SHP77 (cell line): ENCODE results near the gene MUC5AC.

Source experiments
- DNase-seq, 2 experiments: peaks; one replicate each; lab custom pipeline; 2025; lab: John Stamatoyannopoulos, UW

Gene MUC5AC

DNA sequence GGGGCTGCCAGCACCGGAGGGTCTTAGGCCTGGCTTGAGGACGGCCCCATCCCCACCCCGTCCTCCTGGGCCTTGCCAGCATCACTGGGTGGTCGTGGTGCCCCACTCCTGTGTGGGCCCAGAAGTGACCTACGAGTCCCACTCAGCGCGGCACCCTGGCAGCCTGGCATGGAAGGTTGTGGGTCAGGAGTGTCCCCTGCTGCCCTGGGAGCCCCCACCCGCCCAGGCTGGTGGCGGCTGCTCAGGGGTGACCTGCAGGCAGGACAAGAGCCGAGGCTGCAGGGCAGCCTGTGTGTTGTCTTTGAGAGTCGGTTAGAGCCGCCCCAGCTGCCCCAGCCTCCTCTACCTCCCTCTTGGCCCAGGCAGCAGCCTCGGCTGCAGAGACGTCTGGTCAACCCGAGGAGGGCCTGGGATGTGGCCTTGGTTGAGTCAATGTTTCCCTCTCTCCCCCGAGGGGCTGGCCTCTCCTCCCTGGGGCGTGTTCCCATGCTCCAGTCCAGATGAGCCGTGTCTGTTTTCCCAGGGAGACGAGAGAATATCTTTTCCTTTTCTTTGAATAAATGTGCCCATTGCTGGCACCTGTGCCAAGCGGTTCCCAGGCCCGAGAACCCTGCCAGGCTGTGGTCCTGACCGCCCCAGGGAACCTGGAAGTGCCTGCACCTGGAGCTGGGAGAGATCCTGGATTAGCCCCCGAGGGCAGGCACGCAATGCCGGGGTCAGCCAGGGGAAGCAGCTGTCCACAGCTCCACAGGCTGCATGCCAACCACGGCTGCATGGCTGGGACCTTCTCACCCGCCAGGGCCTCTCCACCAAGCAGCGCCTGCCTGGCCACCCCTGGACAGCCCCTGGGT is 35.7 kb upstream of the MUC5AC start:
- DNase-seq = no peak

DNA sequence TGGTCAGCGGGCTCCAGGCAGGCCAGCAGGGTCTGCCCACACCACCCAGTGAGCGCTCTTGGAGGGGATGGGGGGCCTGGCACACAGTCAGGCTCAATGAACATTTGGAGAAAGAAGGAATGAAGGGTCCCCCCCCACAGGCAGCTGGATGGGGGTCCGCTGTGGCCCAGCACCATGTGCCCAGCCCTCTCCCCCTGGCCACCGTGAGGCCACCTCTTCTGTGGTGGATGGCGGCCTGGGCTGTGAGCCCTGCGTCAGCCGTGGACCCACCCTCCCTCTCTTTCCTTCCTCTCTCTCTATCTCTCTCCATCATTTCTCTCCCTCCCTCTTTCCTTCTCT is 35.1 kb upstream of the MUC5AC start:
- no peak for DNase-seq

DNA sequence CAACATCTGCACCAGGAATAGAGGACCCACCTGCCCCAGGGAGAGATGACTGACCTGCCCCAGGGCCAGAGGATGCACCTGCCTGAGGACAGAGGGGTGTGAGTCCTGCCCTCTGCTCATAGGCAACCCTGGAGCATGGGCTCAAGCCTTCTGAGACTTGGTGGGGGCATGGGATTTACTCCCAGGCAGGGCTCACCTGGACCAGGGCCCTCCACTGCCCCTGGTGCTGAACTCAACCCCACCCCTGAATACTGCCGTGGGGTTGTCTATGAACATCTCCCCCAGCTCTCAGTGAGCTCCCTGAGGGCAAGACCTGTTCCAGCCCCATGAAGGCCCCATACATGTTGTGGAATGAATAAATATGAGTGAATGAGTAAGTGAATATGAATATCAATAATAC is 33.8 kb upstream of the MUC5AC start:
- no peak for DNase-seq

DNA sequence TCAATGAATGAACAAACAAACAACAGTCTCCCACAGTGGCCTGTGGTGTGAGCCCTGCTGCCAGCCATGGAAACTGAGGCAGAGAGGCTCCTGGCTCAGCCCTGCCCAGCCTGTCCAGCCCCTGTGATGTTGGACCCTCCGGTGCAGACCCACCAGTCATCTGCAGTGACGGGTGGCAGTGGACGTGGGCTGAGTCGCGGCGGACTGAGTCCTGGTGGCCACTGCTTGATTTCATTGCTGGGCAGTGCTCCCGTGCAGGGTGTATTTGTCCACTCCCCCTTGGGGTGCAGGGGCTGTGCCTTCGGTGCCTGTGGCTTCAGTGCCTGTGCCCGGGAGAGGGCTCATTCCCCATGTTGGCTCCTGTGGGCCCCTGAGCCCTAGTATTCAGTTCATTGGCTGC is 31.9 kb upstream of the MUC5AC start:
- DNase-seq = no peak

DNA sequence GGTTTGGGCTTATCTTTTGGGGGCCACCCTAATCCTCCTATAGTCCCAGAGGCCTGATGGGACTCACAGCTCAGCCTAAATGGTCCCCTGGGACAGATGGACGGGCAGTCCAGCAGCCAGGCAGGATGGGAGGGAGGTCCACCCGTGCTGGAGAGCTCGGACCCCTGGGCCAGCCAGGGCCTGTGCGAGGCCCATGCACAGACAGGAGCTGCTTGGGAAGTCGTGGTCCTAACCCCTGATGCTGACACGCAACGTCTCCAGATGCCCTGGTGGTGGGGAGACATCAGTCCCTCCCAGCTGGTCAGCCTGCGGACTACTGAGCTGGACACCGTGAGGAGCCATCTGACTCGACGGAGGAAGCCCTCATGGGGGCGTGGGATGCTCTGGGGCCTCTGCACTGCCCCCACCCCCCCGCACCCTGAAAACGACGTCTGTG is 31.2 kb upstream of the MUC5AC start:
- no peak for DNase-seq

DNA sequence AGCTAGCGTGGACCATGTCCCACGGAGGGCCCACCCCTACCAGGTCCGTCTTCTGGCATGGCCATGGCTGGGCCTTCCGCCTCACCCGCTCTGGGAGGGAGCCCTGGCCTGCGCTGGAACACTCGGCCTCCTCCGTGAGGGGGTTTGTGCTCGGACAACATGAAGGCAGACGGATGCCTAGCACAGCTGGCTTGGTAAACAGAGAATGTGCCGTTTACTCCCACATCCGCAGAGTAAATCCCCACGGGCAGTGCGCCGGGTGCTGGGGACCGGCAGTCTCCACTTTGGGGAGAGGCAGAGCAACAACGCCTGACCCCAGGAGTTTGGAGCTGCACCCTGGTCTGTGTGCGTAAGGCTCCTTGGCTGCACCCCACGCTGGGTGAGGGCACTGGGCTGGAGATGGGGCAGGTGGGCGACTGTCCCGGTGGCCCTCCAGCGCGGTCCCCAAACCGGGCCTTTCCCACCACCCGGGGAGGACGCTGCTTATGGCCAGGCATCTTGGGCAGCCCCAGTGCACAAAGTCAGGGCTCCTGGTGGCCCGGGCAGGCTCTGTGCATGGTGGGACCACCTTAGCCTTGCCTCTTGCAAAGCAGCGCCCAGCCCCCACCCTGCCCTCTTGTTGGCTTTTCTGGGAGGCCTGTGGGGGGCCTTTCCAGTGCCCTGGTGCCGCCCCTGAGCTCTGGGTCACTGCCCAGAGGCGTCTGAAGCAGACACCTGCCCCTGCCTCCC is 30.7 kb upstream of the MUC5AC start:
- DNase-seq = no peak

DNA sequence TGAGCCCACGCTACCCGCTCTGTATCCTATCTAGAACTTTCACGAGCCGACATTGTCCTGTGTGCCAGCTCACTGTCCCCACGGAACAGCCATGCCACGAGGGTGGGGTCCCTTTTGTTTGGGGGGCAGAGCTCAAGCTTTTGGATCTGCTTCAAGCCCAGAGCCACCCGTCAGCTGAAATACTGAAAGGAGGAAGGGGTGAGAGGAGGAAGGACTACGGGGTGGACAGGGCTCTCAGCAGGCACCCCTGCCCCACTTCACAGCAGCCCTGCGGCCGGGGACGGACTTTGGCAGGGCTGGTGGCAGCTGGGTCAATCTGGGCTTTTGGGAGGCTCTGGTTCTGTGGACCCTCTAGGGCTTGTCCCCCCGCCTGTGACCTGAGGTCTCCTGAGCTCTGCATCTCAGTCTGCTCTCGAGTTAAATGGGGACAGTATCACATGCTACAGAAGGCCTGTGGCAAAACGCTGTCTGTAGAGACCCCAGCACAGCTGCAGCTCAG is 30.0 kb upstream of the MUC5AC start:
- DNase-seq = no peak

DNA sequence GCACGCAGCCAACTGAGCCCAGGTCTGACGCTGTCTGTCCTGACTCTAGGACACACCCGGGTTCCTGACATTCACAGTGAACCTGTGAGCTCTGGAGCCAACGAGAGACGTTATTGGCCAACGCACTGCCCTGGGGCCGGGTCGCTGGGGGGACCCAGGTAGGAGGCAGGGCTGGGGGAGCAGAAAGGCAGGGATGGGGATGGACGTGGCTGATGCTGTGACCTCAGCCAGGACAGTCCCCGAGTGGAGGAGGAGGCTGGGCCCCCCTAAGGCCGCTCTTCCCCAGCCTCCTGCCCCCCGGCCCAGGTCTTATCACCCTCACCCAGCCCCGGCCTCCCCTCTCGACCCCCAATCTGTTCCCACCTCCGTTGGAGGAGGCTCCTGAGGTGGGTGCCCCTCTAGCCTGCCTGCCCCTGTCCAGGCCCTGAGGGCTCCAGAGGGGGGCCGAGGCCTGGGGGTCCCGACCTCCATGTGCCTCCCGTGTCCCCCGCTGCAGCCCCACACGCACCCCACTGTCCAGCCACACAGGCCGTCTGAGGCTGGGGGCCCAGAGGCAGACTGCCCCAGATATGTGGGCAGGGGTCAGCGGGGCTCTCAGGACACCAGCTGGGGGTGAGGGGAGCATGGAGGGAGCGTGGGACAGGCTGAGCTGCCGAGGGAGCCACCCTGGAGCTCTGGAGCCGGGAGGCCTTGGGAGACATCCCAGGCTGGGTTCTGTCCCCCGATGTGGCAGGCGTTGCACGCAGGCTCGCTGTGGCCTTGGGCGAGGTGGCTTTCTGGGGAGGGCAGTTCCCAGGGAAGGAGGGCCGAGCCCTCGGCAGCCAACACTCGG is 29.2 kb upstream of the MUC5AC start:
- DNase-seq = no peak

DNA sequence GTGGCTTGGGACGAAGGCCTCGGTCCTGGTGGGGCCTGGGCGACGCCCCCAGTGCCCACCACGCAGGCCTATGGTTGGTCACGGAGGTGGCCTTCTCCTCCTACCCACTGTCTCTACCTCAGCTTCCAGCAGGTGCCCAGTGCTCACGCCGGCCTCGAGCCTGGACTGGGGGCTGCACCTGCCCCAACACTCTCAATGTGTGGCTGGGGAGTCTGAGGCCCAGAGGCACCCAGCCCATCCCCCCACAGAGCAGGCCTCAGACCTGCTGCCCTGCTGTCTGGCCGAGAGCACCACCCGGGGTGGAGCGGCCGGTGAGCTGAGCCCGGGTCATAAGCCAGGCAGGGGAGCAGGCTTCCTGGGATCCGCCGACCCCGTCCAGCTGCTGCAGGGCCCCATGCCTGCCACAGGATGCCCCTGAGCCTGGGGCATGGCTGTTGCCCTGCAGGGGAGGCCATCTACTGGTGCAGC is 28.6 kb upstream of the MUC5AC start:
- DNase-seq = no peak

DNA sequence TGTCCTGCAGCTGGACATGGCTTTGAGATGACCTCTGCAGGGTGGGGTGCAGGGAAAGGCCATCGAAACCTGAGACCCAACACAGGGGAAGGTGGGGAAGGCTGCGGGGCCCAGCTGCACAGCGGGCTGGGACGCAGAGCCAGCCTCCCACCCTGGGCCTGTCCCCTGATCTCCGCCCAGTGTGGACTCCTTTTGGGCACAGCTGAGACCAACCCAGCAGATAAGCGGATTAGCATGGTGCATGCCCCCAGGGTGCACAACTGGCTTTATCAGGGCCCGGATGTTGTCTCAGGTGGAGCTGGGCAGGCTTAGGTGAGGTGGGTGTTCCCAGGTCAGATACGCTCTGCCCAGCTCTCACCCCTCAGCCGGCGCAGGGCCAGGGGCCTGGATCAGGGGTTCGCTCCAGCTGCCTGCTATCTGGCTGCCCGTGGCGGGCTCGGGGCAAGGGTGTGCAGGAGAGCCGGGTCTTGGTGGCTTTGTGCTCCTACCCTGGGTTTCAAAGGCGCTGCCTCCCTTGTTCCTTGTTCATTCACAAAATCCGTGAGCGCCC is 28.1 kb upstream of the MUC5AC start:
- no peak for DNase-seq

DNA sequence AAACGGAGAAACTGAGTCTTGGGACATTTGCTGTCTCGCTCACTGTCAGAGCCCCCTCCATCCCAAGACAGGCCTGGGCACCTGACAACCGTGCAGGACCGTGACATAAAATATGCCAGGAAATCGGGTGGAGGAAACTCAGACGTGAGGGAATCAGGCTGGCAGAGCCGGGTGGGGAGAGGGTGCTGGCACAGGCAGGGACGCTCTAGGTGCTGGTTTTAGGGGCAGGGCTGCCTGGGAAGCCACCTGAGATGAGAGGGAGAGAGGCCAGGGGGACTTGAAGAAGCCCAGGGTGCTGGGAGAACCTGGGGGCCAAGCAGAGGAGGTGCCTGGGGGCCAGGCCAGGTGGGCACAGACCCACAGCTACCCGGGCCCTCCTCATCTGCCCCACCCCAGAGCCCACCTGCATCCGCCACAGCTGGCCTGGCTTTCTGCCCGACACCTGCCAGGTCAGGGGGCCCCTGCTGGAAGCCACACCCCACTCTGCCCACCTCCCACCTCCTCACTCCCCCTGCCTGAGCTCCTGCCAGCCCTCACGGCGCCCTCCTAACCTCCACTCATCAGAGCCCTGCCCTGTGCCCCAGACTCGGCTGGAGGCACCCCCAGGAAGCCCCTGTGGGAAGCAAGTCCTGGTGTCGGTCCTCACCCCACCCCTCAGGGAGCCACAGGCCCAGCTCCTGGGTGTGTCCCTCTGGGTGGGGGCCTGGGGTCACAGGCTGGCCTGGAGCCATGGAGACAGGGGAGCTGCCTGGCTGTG is 27.3 kb upstream of the MUC5AC start:
- no peak for DNase-seq

DNA sequence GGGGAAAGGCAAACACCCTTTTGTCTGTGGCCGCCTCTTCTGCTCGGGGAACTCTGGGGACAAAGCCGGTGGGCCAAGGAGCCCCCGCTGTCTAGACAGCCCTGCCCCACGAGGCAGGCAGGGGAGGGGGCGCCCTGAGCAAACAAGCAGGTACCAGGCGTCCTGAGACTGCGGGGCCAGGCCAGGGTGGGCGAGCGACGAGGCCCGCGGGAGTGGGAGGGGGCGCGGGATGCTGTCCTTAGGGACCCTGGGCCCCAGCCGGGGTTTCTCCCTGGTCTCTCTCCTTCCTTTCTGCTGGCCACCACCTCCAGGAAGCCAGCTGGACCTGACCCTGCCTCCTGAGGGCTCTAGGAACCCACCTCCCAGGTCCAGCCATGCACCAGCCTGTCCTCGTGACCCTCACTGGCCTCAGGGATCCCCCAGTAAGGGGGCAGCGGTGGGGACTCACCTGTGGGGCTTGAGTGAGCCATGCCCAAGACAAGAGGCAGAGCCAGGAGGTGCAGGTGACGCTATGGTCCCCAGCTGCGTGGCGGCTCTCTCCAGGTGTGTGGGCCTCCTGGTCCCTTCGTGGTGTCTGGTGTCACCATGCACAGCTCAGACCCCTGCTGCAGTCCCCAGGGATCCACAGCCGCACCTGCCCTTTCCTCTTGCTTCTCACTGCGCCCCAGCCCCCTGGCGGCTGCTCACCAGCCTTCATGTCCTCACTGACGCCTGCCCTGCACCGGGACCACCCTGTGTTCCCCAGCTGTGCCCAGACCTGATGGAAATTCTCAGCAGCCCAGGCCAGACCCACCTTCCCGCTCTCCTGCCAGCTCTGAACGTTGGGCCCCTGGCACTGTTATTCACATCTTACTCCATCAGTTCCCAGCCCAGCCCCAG is 26.5 kb upstream of the MUC5AC start:
- DNase-seq = peak in 1 of 2 experiments; percentile 8

DNA sequence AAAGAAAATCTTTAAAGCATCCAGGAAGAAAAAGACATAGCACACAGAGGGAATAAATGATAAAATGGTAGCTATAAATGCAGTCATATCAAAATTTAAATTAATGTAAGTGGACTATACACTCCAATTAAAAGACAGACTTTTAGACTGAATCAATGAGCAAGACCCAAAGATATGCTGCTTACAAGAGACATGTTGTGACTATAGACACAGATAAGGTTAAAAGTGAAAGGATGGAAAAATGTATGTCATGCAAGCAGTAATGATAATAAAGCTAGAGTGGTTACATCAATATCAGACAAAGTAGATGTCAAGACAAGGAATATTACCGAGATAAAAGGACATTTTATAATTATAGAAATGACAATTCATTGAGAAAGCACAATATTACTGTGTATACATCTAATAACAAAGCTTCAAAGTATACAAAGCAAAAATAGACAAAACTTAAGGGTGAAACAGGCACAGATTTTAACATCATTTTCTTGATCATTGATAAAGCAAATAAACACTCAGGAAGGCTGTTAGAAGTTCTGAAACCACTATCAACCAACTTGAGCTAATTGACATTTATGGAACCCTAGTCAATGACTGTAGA is 22.8 kb upstream of the MUC5AC start:
- DNase-seq = no peak

DNA sequence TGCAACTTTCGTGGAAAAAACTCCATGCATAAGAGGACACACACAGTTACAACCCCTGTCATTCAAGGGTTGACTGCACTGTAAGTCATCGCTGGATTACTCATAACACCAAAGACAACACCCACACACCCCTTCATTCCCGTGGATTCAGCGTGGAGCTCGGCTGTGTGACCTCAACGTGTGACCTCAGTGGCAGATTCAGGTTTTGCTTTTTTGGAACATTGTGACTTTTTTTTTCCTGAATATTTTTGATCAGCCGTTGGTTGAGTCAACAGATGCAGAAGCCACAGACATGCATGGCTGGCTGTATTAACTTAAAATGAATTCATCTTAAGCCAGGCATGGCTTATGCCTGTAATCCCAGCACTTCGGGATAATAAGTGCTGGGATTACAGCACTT is 19.7 kb upstream of the MUC5AC start:
- DNase-seq = no peak

DNA sequence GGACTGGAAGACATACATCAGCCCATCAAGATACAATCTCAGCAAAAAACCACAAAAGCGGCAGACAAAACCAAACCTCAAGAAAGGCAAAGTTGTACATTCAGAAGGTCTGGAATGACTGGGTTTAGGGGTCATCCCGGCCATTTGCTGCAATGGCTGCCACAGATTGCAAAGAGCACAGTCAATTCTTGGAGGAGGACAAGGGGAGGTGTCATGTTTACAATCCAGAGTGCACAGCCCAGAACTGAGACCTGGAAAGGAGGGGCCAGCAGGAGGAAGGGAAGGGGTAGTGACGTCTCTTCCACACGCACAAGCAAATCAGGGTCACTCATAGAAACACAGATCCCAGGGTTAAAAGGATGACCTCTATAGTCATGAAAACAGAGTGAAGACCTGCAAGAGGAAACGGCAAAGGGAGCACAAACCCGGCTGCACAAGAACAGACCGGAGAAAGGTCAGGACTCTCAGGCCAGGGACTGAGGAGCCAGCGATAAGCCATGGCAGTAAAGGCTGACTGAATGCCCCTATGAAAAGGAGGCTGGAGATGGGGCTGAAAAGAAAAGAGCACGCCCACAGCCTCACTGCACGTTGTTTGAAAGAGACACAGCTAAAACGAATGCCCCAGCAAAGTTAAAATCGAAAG is 18.2 kb upstream of the MUC5AC start:
- no peak for DNase-seq

DNA sequence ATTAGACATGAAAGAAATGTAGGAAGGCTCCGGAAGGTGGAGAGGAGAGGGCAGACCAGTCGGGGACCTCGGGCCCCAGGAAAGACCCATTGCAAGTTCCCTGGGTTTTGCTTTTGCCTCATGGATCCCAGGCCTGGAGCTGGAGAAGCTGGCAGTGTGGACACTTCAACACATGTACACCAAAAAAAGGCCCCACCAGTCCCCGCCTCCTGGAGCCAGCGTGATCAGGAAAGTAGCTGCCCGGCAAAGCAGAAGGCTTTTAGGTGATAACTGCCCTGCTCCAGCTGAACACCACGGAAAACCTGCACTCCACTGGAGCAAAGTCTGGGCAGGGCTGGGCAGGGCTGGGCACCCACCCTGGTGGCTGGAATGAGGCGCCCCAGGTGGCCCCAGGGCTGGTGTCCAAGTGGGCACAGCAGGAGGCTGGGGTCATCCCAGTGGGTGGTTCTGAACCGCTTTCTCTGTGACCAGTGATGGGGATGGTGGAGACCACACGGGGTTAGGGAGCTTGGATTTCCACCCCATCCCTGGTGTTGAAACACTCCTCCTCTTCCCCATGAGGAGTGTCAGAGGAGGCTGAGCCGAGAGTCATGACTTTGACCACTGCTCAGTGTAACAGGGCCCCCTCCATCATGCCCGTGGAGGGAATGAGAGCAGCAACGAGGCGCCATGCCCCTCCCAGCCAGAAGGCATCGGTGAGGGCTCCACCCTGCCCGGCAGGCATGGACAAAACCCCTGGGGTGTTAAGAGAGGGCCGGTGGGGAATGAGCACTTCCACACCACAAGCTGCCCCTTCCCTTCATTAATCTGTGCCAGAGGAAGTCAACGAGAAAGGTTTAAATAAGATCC is 16.9 kb upstream of the MUC5AC start:
- DNase-seq = no peak

DNA sequence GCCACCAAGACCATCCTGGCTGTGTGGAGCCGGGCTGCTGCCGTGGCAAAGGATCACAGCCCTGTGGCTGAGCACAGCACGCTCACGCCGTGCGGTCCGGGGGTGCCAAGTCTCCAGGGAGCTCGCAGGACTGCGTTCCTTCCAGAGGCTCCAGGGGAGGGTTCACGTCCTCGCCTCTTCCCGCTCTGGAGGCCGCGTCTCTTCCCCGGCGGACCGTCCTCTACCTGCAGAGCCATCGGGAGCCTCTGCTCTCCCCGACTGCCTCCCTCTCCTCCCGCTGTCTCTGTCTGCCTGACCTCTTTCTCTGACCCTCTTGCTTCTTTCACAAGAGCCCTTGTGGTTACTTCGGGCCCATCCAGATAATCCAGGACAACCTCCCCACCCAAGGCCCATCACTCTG is 11.4 kb upstream of the MUC5AC start:
- no peak for DNase-seq

DNA sequence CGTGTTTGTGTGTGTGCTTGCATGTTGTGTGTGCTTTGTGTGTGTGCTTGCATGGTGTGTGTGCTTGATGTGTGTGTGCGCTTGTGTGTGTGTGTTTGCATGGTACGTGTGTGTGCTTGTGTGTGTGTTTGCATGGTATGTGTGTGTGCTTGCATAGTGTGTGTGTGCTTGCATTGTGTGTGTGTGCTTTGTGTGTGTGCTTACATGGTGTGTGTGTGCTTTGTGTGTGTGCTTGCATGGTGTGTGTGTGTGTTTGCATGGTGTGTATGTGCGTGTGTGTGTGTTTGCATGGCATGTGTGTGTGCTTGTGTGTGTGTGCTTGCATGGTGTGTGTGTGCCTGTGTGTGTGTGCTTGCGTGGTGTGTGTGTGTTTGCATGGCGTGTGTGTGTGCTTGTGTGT is 10.0 kb upstream of the MUC5AC start:
- DNase-seq = no peak
